Gastroesophageal sphincter (tissue), 4 donors: ENCODE results near the gene TNS3. TPM values are rescaled to one million over a fixed set of nuclear protein-coding genes. Genes with fewer than 3 reads are reported as not detected.

Experiments
- ATAC-seq: fragments of 150-250 bp; one replicate; pipeline ENCODE4 v1.9.1; 2016; ENCODE audit warnings: mild to moderate bottlenecking, moderate library complexity
- H3K27ac ChIP-seq, 4 donors: fragments of 200-600 bp; sonication (generic) in 3 of 4; 1 replicate in 3 of 4; 2 replicates in 1 of 4; pipeline ENCODE4 v1.5.1; 2016 to 2019
- H3K27me3 ChIP-seq: fragments of 200-600 bp; sonication (generic); one replicate; pipeline ENCODE4 v1.5.1; 2019
- H3K36me3 ChIP-seq, 2 donors: fragments of 200-600 bp; sonication (generic); one replicate each; pipeline ENCODE4 v1.5.1; 2019; ENCODE audit warnings: control low read depth in 1 of 2
- H3K4me1 ChIP-seq, 3 donors: fragments of 200-600 bp; sonication (generic); 1 replicate in 2 of 3; 2 replicates in 1 of 3; pipeline ENCODE4 v1.5.1; 2016 to 2019; ENCODE audit warnings: control low read depth in 2 of 3
- H3K4me3 ChIP-seq, 2 donors: fragments of 200-600 bp; sonication (generic); one replicate each; pipeline ENCODE4 v1.5.1; 2019; ENCODE audit warnings: mild to moderate bottlenecking in 1 of 2, moderate library complexity in 1 of 2
- H3K9me3 ChIP-seq, 3 donors: fragments of 200-600 bp; sonication (generic); one replicate each; pipeline ENCODE4 v1.5.1; 2017 to 2019; ENCODE audit warnings: control low read depth in 2 of 3
- EP300 ChIP-seq: sonication (generic); formaldehyde crosslinking; IDR thresholded peaks from one replicate; pipeline ENCODE4 v1.6.1; 2017; ENCODE audit warnings: antibody characterized with exemption, mild to moderate bottlenecking
- POLR2A ChIP-seq, 2 donors: fragments of 450-650 bp; IDR thresholded peaks; one replicate each; pipeline ENCODE4 v1.6.1; 2017; ENCODE audit warnings: antibody characterized with exemption in 2 of 2, mild to moderate bottlenecking in 2 of 2, moderate library complexity in 1 of 2
- POLR2AphosphoS5 ChIP-seq: sonication (generic); formaldehyde crosslinking; IDR thresholded peaks from one replicate; pipeline ENCODE4 v1.6.1; 2017; ENCODE audit warnings: antibody characterized with exemption
- WGBS, 2 donors: methylation state at CpG; one replicate each; pipeline ENCODE4 v1.1.5; 2018; ENCODE audit warnings: low coverage in 1 of 2; 5-methylcytosine and 5-hydroxymethylcytosine counted together
- total RNA-seq, 4 donors: library from RNA; depleted of rRNA; stranded (reverse); fragments of >200 nt; gene quantifications; one replicate each; pipeline ENCODE4 v1.1.0, GENCODE V29; 2016
- TF ChIP-seq, protein P1 (sequence below), 4 experiments: fragments of 200-600 bp in 2 of 4; fragments of 450-650 bp in 2 of 4; sonication (generic) in 1 of 4; IDR thresholded peaks; one replicate each; pipeline ENCODE4 v1.5.1; 2017 to 2019; ENCODE audit warnings: antibody characterized with exemption in 4 of 4, mild to moderate bottlenecking in 2 of 4, moderate library complexity in 2 of 4

Gene TNS3
- 10 to 100 TPM; 35.0 to 61.3 (median 45.1) TPM for total RNA-seq

DNA sequence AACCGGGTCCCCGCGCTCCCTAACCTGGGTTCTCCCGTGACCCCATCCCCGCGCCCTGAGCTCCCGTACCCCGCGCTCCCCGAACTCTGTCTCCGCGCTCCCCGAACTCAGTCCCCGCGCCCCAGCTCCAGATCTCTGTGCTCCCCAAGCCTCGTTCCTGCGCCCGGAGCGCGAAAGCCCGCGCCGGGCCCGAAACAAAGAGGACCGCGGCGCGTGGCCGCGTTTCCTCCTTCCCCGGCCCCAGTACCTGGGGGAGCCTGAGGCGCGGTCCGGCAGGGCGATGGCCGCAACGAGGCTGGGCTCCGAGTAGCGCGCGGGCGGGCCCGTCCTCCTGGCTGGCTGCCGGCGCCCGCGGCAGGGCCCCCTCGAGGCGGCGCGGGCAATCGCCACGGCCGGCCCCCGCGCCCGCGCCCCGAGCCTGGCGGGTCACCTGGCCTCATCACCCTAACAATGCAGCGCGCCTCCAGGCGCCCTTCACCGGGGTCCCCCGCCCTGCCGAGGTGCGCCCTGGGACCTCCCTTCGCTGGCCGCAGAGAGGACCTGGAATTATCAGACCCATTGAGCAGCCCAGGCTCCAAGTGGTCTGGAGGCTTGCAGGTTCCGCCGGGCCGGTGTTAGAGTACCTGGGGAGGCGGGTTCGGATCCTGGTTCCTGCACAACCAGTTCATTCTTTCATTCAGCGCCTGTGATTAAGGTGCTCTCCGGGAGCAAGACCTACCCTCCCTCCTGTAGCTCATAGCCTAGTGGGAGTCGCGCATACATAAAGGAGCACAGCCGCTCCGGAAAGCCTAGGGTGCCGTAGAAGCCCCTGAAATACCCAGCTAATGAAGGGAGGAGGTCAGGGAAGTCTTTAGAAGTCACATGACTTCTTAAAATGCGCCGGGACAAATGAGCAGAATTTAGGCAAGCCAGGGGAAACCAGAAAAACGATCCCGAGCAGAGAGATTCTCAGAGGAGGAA lies at the start of gene TNS3:
Gene TNS3 (minus strand): TSS at position 308 of the 960 bp plus-strand sequence. CDS start 142,475 bp downstream, outside the sequence.
- ATAC-seq = peak; percentile 53
- H3K27me3 ChIP-seq = no peaks in the 10 kb centered on the region
- peak within 1 kb of the TSS; percentile 67 to 83 for H3K4me3 ChIP-seq
- no peaks in the 10 kb centered on the region for H3K36me3 ChIP-seq
- peaks cover 3 to 73% (median 35%) of the 10 kb centered on the region in 3 donors for H3K4me1 ChIP-seq
- 27% methylated on average over 2 of the region's 85 CpGs; no CpG with 5 or more reads in 1 of the 2 donors for WGBS, 2 donors
- TF ChIP-seq POLR2A (IDR thresholded peaks at IDR 0.05) (peak in 1 of 2 donors; percentile 5), POLR2AphosphoS5 (no peak), EP300 (no peak)
- TF ChIP-seq, protein P1, sequence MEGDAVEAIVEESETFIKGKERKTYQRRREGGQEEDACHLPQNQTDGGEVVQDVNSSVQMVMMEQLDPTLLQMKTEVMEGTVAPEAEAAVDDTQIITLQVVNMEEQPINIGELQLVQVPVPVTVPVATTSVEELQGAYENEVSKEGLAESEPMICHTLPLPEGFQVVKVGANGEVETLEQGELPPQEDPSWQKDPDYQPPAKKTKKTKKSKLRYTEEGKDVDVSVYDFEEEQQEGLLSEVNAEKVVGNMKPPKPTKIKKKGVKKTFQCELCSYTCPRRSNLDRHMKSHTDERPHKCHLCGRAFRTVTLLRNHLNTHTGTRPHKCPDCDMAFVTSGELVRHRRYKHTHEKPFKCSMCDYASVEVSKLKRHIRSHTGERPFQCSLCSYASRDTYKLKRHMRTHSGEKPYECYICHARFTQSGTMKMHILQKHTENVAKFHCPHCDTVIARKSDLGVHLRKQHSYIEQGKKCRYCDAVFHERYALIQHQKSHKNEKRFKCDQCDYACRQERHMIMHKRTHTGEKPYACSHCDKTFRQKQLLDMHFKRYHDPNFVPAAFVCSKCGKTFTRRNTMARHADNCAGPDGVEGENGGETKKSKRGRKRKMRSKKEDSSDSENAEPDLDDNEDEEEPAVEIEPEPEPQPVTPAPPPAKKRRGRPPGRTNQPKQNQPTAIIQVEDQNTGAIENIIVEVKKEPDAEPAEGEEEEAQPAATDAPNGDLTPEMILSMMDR (IDR thresholded peaks at IDR 0.05) = peak in 3 of 4 experiments; percentile 27 to 57 (median 49)
- H3K27ac ChIP-seq = peak within 1 kb of the TSS; percentile 16 to 88 (median 82)
- H3K9me3 ChIP-seq = peaks cover 0 to 4% (median 0%) of the 10 kb centered on the region in 3 donors

DNA sequence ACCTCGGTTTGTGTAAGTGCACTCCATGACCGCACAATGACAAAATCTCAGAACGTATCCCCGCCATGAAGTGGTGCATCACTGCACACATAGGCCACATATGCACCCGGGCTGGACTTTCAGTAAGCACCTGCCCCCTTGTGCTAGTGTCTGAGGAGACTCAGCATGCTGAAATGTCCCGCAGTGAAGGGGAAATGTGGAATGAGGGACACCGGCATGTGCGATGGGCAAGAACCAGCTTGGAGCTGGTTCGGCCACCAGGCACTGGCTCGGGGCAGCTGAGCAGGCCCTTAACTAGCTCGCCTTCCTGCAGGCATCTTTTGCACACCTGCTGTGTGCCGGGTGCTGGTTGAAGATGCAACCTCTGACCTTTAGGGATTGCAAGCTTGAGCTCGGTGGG lies 49.8 kb upstream of the TNS3 start:
- H3K9me3 ChIP-seq = no peaks in the 10 kb centered on the region
- no peaks in the 10 kb centered on the region for H3K36me3 ChIP-seq
- H3K4me1 ChIP-seq = peaks cover 0 to 28% (median 6%) of the 10 kb centered on the region in 3 donors
- no peaks in the 10 kb centered on the region for H3K27me3 ChIP-seq
- ATAC-seq = no peak
- 91 to 100% methylated on average over 3 to 6 of the region's 13 CpGs for WGBS, 2 donors
- H3K4me3 ChIP-seq = no peak overlapping the region
- TF ChIP-seq POLR2A (IDR thresholded peaks at IDR 0.05) (no peak), EP300 (no peak), POLR2AphosphoS5 (no peak)
- TF ChIP-seq, protein P1 (IDR thresholded peaks at IDR 0.05) = no peak
- H3K27ac ChIP-seq = no peak overlapping the region

GRCh38 chr7:47627580-47628283 lies 45.8 kb upstream of the TNS3 start:
- H3K36me3 ChIP-seq = no peaks in the 10 kb centered on the region
- no peak overlapping the region for H3K27ac ChIP-seq
- no peak for TF ChIP-seq POLR2A (IDR thresholded peaks at IDR 0.05)
- no peak for TF ChIP-seq POLR2AphosphoS5
- TF ChIP-seq, protein P1 (IDR thresholded peaks at IDR 0.05) = no peak
- no peak for TF ChIP-seq EP300
- no peak for ATAC-seq
- H3K27me3 ChIP-seq = no peaks in the 10 kb centered on the region
- WGBS, 2 donors = 63 to 73% methylated on average over 4 to 6 of the region's 7 CpGs
- H3K4me1 ChIP-seq = peaks cover 4 to 18% (median 11%) of the 10 kb centered on the region in 3 donors
- H3K9me3 ChIP-seq = no peaks in the 10 kb centered on the region
- H3K4me3 ChIP-seq = no peak overlapping the region

GRCh38 chr7:47625861-47626715 lies 44.2 kb upstream of the TNS3 start:
- no peak overlapping the region for H3K27ac ChIP-seq
- TF ChIP-seq EP300 (no peak), POLR2AphosphoS5 (no peak), POLR2A (IDR thresholded peaks at IDR 0.05) (no peak)
- TF ChIP-seq, protein P1 (IDR thresholded peaks at IDR 0.05) = no peak

More at GRCh38 chr7:47625861-47626715, 44.2 kb upstream of the TNS3 start:
- H3K4me1 ChIP-seq = peaks cover 14 to 34% (median 21%) of the 10 kb centered on the region in 3 donors
- H3K27me3 ChIP-seq = no peaks in the 10 kb centered on the region
- H3K36me3 ChIP-seq = no peaks in the 10 kb centered on the region
- ATAC-seq = no peak
- 100% methylated on average over 5 to 8 of the region's 10 CpGs for WGBS, 2 donors
- H3K4me3 ChIP-seq = no peak overlapping the region
- H3K9me3 ChIP-seq = no peaks in the 10 kb centered on the region
